ENCODE results near the gene RIMS4. TPM values are rescaled to one million over a fixed set of nuclear protein-coding genes. Genes with fewer than 3 reads are reported as not detected.

Gene RIMS4
- total RNA-seq, 1 donor from 2014 or later = not detected

GRCh38 chr20:44703183-44703925 lies 107.0 kb downstream of the RIMS4 start:
- ATAC-seq (ENCODE audit: low read depth) = no peak
- no peak for TF ChIP-seq CTCF (IDR thresholded peaks at IDR 0.05)
- no peaks in the 10 kb centered on the region for H3K9me3 Mint-ChIP-seq
- CTCF ChIA-PET = interaction anchor here (1.2 to 3.8 kb wide), 2 partner anchors 18 to 101 kb away, joined by 3 to 13 read pairs; no protein-coding TSS in a partner anchor
- H3K27ac Mint-ChIP-seq = no peak overlapping the region
- H3K36me3 Mint-ChIP-seq (ENCODE audit: low read depth) = no peaks in the 10 kb centered on the region
- H3K4me3 Mint-ChIP-seq = no peak overlapping the region
- intact Hi-C loops (cut with micrococcal nuclease) = no loop called here
- peaks cover 13% of the 10 kb centered on the region for H3K4me1 Mint-ChIP-seq
- POLR2A ChIA-PET = interaction anchor here (0.7 kb wide), 1 partner anchor 336 kb away, joined by 3 read pairs; no protein-coding TSS in a partner anchor
- no peak for DNase-seq
- H3K27me3 Mint-ChIP-seq = peaks cover 3% of the 10 kb centered on the region

GRCh38 chr20:44702776-44703175 lies 107.6 kb downstream of the RIMS4 start:
- Mint-ChIP-seq H3K27ac (no peak overlapping the region), H3K9me3 (no peaks in the 10 kb centered on the region), H3K4me1 (peaks cover 13% of the 10 kb centered on the region), H3K27me3 (peaks cover 3% of the 10 kb centered on the region), H3K36me3 (ENCODE audit: low read depth) (no peaks in the 10 kb centered on the region), H3K4me3 (no peak overlapping the region)
- DNase-seq (no peak), ATAC-seq (ENCODE audit: low read depth) (peak; percentile 31)
- CTCF ChIA-PET = interaction anchor here (1.2 to 3.8 kb wide), 2 partner anchors 17 to 100 kb away, joined by 3 to 13 read pairs; no protein-coding TSS in a partner anchor
- POLR2A ChIA-PET = interaction anchor here (0.7 kb wide), 1 partner anchor 335 kb away, joined by 3 read pairs; no protein-coding TSS in a partner anchor
- TF ChIP-seq CTCF (IDR thresholded peaks at IDR 0.05) = no peak
- intact Hi-C loops (cut with micrococcal nuclease) = no loop called here

GRCh38 chr20:44701858-44702256 lies 108.5 kb downstream of the RIMS4 start:
- Mint-ChIP-seq H3K27ac (no peak overlapping the region), H3K4me3 (no peak overlapping the region), H3K4me1 (peaks cover 13% of the 10 kb centered on the region), H3K9me3 (no peaks in the 10 kb centered on the region), H3K27me3 (peaks cover 3% of the 10 kb centered on the region), H3K36me3 (ENCODE audit: low read depth) (no peaks in the 10 kb centered on the region)
- ATAC-seq (ENCODE audit: low read depth) = no peak
- POLR2A ChIA-PET = interaction anchor here (0.5 kb wide), 1 partner anchor 328 kb away, joined by 3 read pairs; no protein-coding TSS in a partner anchor
- TF ChIP-seq CTCF (IDR thresholded peaks at IDR 0.05) = no peak
- no peak for DNase-seq
- CTCF ChIA-PET = interaction anchor here (1.4 to 3.8 kb wide), 2 partner anchors 16 to 19 kb away, joined by 5 to 13 read pairs; no protein-coding TSS in a partner anchor
- intact Hi-C loops (cut with micrococcal nuclease) = no loop called here

Other genes starting within 250 kb of the RIMS4 start
- 181 and 191 TPM in 2 replicates for gene PKIG, start 228.0 kb downstream of the RIMS4 start, total RNA-seq
- gene ADA, start 158.8 kb downstream of the RIMS4 start, total RNA-seq = 68.9 and 72.3 TPM in 2 replicates
- not detected in 2 replicates for gene CCN5, start 95.2 kb downstream of the RIMS4 start, total RNA-seq
- 0.09 TPM in 1 of 2 replicates, not detected in the other for gene KCNK15, start 64.7 kb downstream of the RIMS4 start, total RNA-seq
- 234 and 246 TPM in 2 replicates for gene YWHAB, start 75.2 kb upstream of the RIMS4 start, total RNA-seq
- gene PABPC1L, start 99.5 kb upstream of the RIMS4 start, total RNA-seq = 49.5 and 61.1 TPM in 2 replicates
- 18.2 and 22.7 TPM in 2 replicates for gene TOMM34, start 149.9 kb upstream of the RIMS4 start, total RNA-seq
- gene STK4, start 156.0 kb upstream of the RIMS4 start, total RNA-seq = 219 and 245 TPM in 2 replicates